ENCODE results near the gene TRIM45.

Gene TRIM45

GRCh38 chr1:117142200-117142599 is 20.7 kb upstream of the TRIM45 start:
- no peak for TF ChIP-seq CTCF (conservative IDR thresholded peaks at IDR 0.05)
- H3K27ac ChIP-seq, result no peak overlapping the region

- H3K27ac ChIP-seq, result no peak overlapping the region
- no peak for TF ChIP-seq CTCF (conservative IDR thresholded peaks at IDR 0.05)
Measured at GRCh38 chr1:117138561-117138960, 17.0 kb upstream of the TRIM45 start.

GRCh38 chr1:117138106-117138505 is 16.6 kb upstream of the TRIM45 start:
- no peak overlapping the region for H3K27ac ChIP-seq
- TF ChIP-seq CTCF (conservative IDR thresholded peaks at IDR 0.05), result no peak

GRCh38 chr1:117137281-117137855 is 15.8 kb upstream of the TRIM45 start:
- H3K27ac ChIP-seq, result no peak overlapping the region

GRCh38 chr1:117136749-117137148 is 15.2 kb upstream of the TRIM45 start:
- no peak overlapping the region for H3K27ac ChIP-seq
- no peak for TF ChIP-seq CTCF (conservative IDR thresholded peaks at IDR 0.05)

More at GRCh38 chr1:117137281-117137855, 15.8 kb upstream of the TRIM45 start:
- TF ChIP-seq CTCF (conservative IDR thresholded peaks at IDR 0.05), result no peak

GRCh38 chr1:117135329-117135728 is 13.8 kb upstream of the TRIM45 start:
- no peak for TF ChIP-seq CTCF (conservative IDR thresholded peaks at IDR 0.05)
- no peak overlapping the region for H3K27ac ChIP-seq

- H3K27ac ChIP-seq, result no peak overlapping the region
- no peak for TF ChIP-seq CTCF (conservative IDR thresholded peaks at IDR 0.05)
Measured at GRCh38 chr1:117130526-117130925, 9.0 kb upstream of the TRIM45 start.
